SK-N-SH (cell line): Measurements from ENCODE around the gene ARHGEF19. TPM values are rescaled to one million over a fixed set of nuclear protein-coding genes. Genes with fewer than 3 reads are reported as not detected.
A peak's percentile ranks its signal among the peaks of the same experiment; 100 is the strongest.

Source experiments
- CTCF ChIA-PET: fragments of 300-600, 350-600 bp; formaldehyde crosslinking; extraction: SDS; loops from one replicate; lab custom pipeline; 2021; lab: Yijun Ruan, JAX
- POLR2A ChIA-PET: fragments of 350-600 bp; sonication (Branson Sonifier 250); formaldehyde crosslinking; extraction: SDS; loops from one replicate; lab custom pipeline; 2020; ENCODE audit warnings: antibody characterized with exemption, inconsistent platforms; lab: Yijun Ruan, JAX
- DNase-seq: peaks from one replicate; pipeline ENCODE4 v3.0.0; 2012
- H2AFZ ChIP-seq: fragments of 200-600 bp; sonication (generic); 2 replicates; pipeline ENCODE4 v1.8.1; 2016; ENCODE audit warnings: antibody characterized with exemption, mild to moderate bottlenecking, low read depth
- H3F3A ChIP-seq: fragments of 200-600 bp; sonication (generic); replicated peaks from 2 replicates; pipeline ENCODE3; 2016; ENCODE audit warnings: antibody characterized with exemption, mild to moderate bottlenecking; ENCODE audit not compliant: insufficient read depth
- H3K27ac ChIP-seq, 2 experiments: fragments of 200-500 bp in 1 of 2; fragments of 200-600 bp in 1 of 2; sonication (Bioruptor generic) in 1 of 2; sonication (generic), shearing (Covaris generic) in 1 of 2; 2 replicates each; pipeline versions ENCODE4 v1.5.1 to v1.6.1; 2014 to 2016; ENCODE audit warnings: low read depth in 2 of 2, inconsistent platforms in 1 of 2, low read length in 1 of 2, mild to moderate bottlenecking in 1 of 2, mixed read lengths in 1 of 2
- H3K27me3 ChIP-seq: fragments of 200-600 bp; sonication (generic), shearing (Covaris generic); 2 replicates; pipeline ENCODE4 v1.6.1; 2016; ENCODE audit warnings: mixed run types; ENCODE audit not compliant: insufficient read depth
- H3K36me3 ChIP-seq, 2 experiments: fragments of 200-500 bp in 1 of 2; fragments of 200-600 bp in 1 of 2; sonication (Bioruptor generic) in 1 of 2; sonication (generic) in 1 of 2; replicated peaks in 1 of 2; 2 replicates each; pipeline versions ENCODE3 to v1.5.1; 2014 to 2016; ENCODE audit warnings: low read length in 1 of 2, mild to moderate bottlenecking in 1 of 2; ENCODE audit not compliant: insufficient read depth in 2 of 2, control insufficient read depth in 1 of 2
- H3K4me1 ChIP-seq, 2 experiments: fragments of 200-500 bp in 1 of 2; fragments of 200-600 bp in 1 of 2; sonication (Bioruptor generic) in 1 of 2; sonication (generic), shearing (Covaris generic) in 1 of 2; 2 replicates each; pipeline versions ENCODE4 v1.5.1 to v1.6.1; 2014 to 2016; ENCODE audit warnings: low read depth in 1 of 2, low read length in 1 of 2, mixed run types in 1 of 2; ENCODE audit not compliant: insufficient read depth in 2 of 2, control insufficient read depth in 1 of 2
- H3K4me2 ChIP-seq: fragments of 200-600 bp; sonication (generic), shearing (Covaris generic); 2 replicates; pipeline ENCODE4 v1.6.1; 2017; ENCODE audit warnings: mixed run types
- H3K4me3 ChIP-seq, 2 experiments: fragments of 200-500 bp in 1 of 2; fragments of 200-600 bp in 1 of 2; sonication (Bioruptor generic) in 1 of 2; sonication (generic), shearing (Covaris generic) in 1 of 2; 2 replicates each; pipeline versions ENCODE4 v1.5.1 to v1.8.1; 2014 to 2016; ENCODE audit warnings: low read depth in 2 of 2, inconsistent platforms in 1 of 2, low read length in 1 of 2, mild to moderate bottlenecking in 1 of 2, mixed read lengths in 1 of 2, moderate library complexity in 1 of 2
- H3K79me2 ChIP-seq: fragments of 200-600 bp; sonication (generic); 2 replicates; pipeline ENCODE4 v1.8.1; 2017; ENCODE audit warnings: mild to moderate bottlenecking; ENCODE audit not compliant: insufficient read depth
- H3K9ac ChIP-seq: fragments of 200-600 bp; sonication (generic); 2 replicates; pipeline ENCODE4 v1.6.1; 2017; ENCODE audit warnings: mixed run types
- H3K9me2 ChIP-seq: fragments of 200-600 bp; sonication (generic); 2 replicates; pipeline ENCODE4 v1.6.1; 2017; ENCODE audit warnings: mixed run types
- H3K9me3 ChIP-seq: fragments of 200-600 bp; sonication (generic); 2 replicates; pipeline ENCODE4 v1.6.1; 2017; ENCODE audit warnings: mixed run types, mild to moderate bottlenecking, moderate library complexity
- H4K20me1 ChIP-seq: fragments of 200-600 bp; sonication (generic); 2 replicates; pipeline ENCODE4 v1.6.1; 2017; ENCODE audit warnings: mild to moderate bottlenecking, mixed run types; ENCODE audit not compliant: insufficient read depth
- CHD2 ChIP-seq: fragments of 150-350 bp; IDR thresholded peaks from 2 replicates; pipeline ENCODE4 v1.6.1; 2018; ENCODE audit warnings: low read length; ENCODE audit not compliant: partially characterized antibody
- CTCF ChIP-seq: fragments of 200-600 bp; sonication (generic); IDR thresholded peaks from 2 replicates; pipeline ENCODE4 v1.6.1; 2017; ENCODE audit warnings: antibody characterized with exemption, mild to moderate bottlenecking, moderate library complexity
- ELF1 ChIP-seq: IDR thresholded peaks from 2 replicates; pipeline ENCODE4 v1.4.0; 2012
- EZH2phosphoT487 ChIP-seq: fragments of 200-600 bp; sonication (generic); IDR thresholded peaks from 2 replicates; pipeline ENCODE4 v1.6.1; 2017; ENCODE audit warnings: low read depth, mixed run types, mild to moderate bottlenecking, antibody characterized with exemption, moderate library complexity, borderline replicate concordance
- GABPA ChIP-seq: IDR thresholded peaks from 2 replicates; pipeline ENCODE4 v1.4.0; 2012; ENCODE audit warnings: low read depth, mild to moderate bottlenecking
- PBX3 ChIP-seq: IDR thresholded peaks from 2 replicates; pipeline ENCODE4; 2012
- POLR2AphosphoS5 ChIP-seq: IDR thresholded peaks from 2 replicates; pipeline ENCODE4 v1.6.1; 2012; ENCODE audit warnings: low read depth, low read length
- RAD21 ChIP-seq: IDR thresholded peaks from 2 replicates; pipeline ENCODE4 v1.6.1; 2012; ENCODE audit warnings: mild to moderate bottlenecking, low read length
- RCOR1 ChIP-seq: fragments of 150-350 bp; IDR thresholded peaks from 2 replicates; pipeline ENCODE4 v1.6.1; 2017; ENCODE audit warnings: antibody characterized with exemption, low read length
- RFX5 ChIP-seq: IDR thresholded peaks from 2 replicates; pipeline ENCODE4 v1.6.1; 2012; ENCODE audit warnings: mild to moderate bottlenecking, improper control_type of control experiment, low read length
- RXRA ChIP-seq: IDR thresholded peaks from 2 replicates; pipeline ENCODE4 v1.4.0; 2012; ENCODE audit warnings: low read depth, mild to moderate bottlenecking, borderline replicate concordance
- SMC3 ChIP-seq: IDR thresholded peaks from 2 replicates; pipeline ENCODE4 v1.6.1; 2012; ENCODE audit warnings: low read depth, low read length, improper control_type of control experiment
- USF2 ChIP-seq: fragments of 150-350 bp; IDR thresholded peaks from 2 replicates; pipeline ENCODE4 v1.6.1; 2017; ENCODE audit warnings: antibody characterized with exemption, low read length, low read depth, borderline replicate concordance
- ZBTB33 ChIP-seq: IDR thresholded peaks from 2 replicates; pipeline ENCODE4 v1.4.0; 2012; ENCODE audit warnings: low read depth, borderline replicate concordance
- WGBS: methylation state at CpG from one replicate; pipeline ENCODE4 v1.1.6; 2017; ENCODE audit warnings: low lambda C conversion rate; 5-methylcytosine and 5-hydroxymethylcytosine counted together
- polyA plus RNA-seq, 3 experiments: library from polyadenylated mRNA; depleted of rRNA; stranded (reverse); fragments of >200 nt; gene quantifications; 2 replicates each; pipeline ENCODE4 v1.2.3, GENCODE V29; 2012

ARHGEF19 gene
- polyA plus RNA-seq, 1 of the 3 experiments (the other 2 are of a cell fraction) = 11.5 TPM

- H3K27me3 ChIP-seq = no peaks in the 10 kb centered on the region
- DNase-seq = peak; percentile 71
- peaks cover 1% of the 10 kb centered on the region for H3F3A ChIP-seq
- H3K36me3 ChIP-seq = peaks cover 7 to 10% of the 10 kb centered on the region in 2 experiments
- peaks cover 13 to 38% of the 10 kb centered on the region in 2 experiments; a peak in 3 of 4 replicates for H3K4me1 ChIP-seq
- no peak overlapping the region for H3K9ac ChIP-seq
- ChIA-PET CTCF (interaction anchor here (0.6 to 5.8 kb wide), 31 partner anchors 9 to 382 kb away, joined by 3 to 94 read pairs (median 5); partner anchors contain the start of genes ARHGEF19, EPHA2, FAM131C and FBXO42), POLR2A (no interaction called here)
- TF ChIP-seq USF2 (no peak), RFX5 (0 out of 2 replicates have a peak, but pooled peaks have one; percentile 28), GABPA (no peak), CHD2 (no peak), CTCF (peak; percentile 83), ZBTB33 (no peak), RAD21 (peak; percentile 94), ELF1 (no peak), PBX3 (no peak; the same call in 1 of the 2 replicates), POLR2AphosphoS5 (0 out of 2 replicates have a peak, but pooled peaks have one; percentile 8), EZH2phosphoT487 (no peak), RCOR1 (0 out of 2 replicates have a peak, but pooled peaks have one; percentile 15), SMC3 (peak; percentile 87), RXRA (no peak)
- no peaks in the 10 kb centered on the region for H3K9me2 ChIP-seq
- H3K4me2 ChIP-seq = no peak overlapping the region
- no peaks in the 10 kb centered on the region for H4K20me1 ChIP-seq
- no peak overlapping the region; a peak in 1 of 4 replicates for H3K4me3 ChIP-seq
- H2AFZ ChIP-seq = no peak overlapping the region
- H3K79me2 ChIP-seq = no peaks in the 10 kb centered on the region
- no peaks in the 10 kb centered on the region for H3K9me3 ChIP-seq
- H3K27ac ChIP-seq = peak overlapping the region in 1 of 2 experiments; percentile 6; a peak in 1 of 4 replicates
- WGBS = 46% methylated on average over 7 of the region's 8 CpGs
Observed at GRCh38 chr1:16243936-16244649, 31.6 kb upstream of the ARHGEF19 start.
